Upper lobe of left lung (tissue), 6 donors: Measurements from ENCODE around the gene GEMIN2. TPM values are rescaled to one million over a fixed set of nuclear protein-coding genes. Genes with fewer than 3 reads are reported as not detected.
"Not testable (repeated sequence)": the region's sequence is repeated elsewhere in the genome, so short reads cannot be mapped to it uniquely, and the experiment has no call there.

Experiments
- ATAC-seq, 2 donors: fragments of 200-7000 bp; cut with Tn5 transposase; one replicate each; pipeline ENCODE4 v1.9.1; 2022; ENCODE audit warnings: mild to moderate bottlenecking in 2 of 2, moderate library complexity in 2 of 2; ENCODE audit not compliant: low FRiP score in 2 of 2
- DNase-seq, 2 donors: peaks; one replicate each; pipeline ENCODE4 v3.0.0-alpha.2; 2019 to 2020
- H3K27ac ChIP-seq, 4 donors: fragments of 200-600 bp; sonication (generic); one replicate each; pipeline ENCODE4 v1.5.1; 2016 to 2019
- H3K27me3 ChIP-seq, 4 donors: fragments of 200-600 bp; sonication (generic); one replicate each; pipeline ENCODE4 v1.5.1; 2017 to 2019
- H3K36me3 ChIP-seq, 4 donors: fragments of 200-600 bp; sonication (generic); one replicate each; pipeline ENCODE4 v1.5.1; 2016 to 2019
- H3K4me1 ChIP-seq, 4 donors: fragments of 200-600 bp; sonication (generic); one replicate each; pipeline ENCODE4 v1.5.1; 2018 to 2019
- H3K4me3 ChIP-seq, 4 donors: fragments of 200-600 bp; sonication (generic); one replicate each; pipeline ENCODE4 v1.5.1; 2017 to 2019; ENCODE audit warnings: mild to moderate bottlenecking in 2 of 4, moderate library complexity in 1 of 4
- H3K9me3 ChIP-seq, 4 donors: fragments of 200-600 bp; sonication (generic); one replicate each; pipeline ENCODE4 v1.5.1; 2018 to 2019
- CTCF ChIP-seq, 6 experiments: fragments of 450-650 bp in 4 of 6; fragments of 200-600 bp in 2 of 6; sonication (generic) in 2 of 6; IDR thresholded peaks; one replicate each; pipeline ENCODE4 v1.5.1; 2016 to 2019; ENCODE audit warnings: antibody characterized with exemption in 6 of 6
- EP300 ChIP-seq, 4 donors: sonication (generic); formaldehyde crosslinking; IDR thresholded peaks; one replicate each; pipeline ENCODE4 v1.5.1; 2017; ENCODE audit warnings: antibody characterized with exemption in 4 of 4, control low read depth in 2 of 4
- POLR2A ChIP-seq, 4 donors: fragments of 450-650 bp; IDR thresholded peaks; one replicate each; pipeline ENCODE4 v1.5.1; 2016 to 2017; ENCODE audit warnings: antibody characterized with exemption in 4 of 4, mild to moderate bottlenecking in 2 of 4
- POLR2AphosphoS5 ChIP-seq, 2 donors: sonication (generic); formaldehyde crosslinking; IDR thresholded peaks; one replicate each; pipeline ENCODE4 v1.5.1; 2017; ENCODE audit warnings: antibody characterized with exemption in 2 of 2
- WGBS, 2 donors: methylation state at CpG; one replicate each; pipeline ENCODE4 v1.1.5; 2017 to 2018; 5-methylcytosine and 5-hydroxymethylcytosine counted together
- total RNA-seq, 6 donors: library from RNA; depleted of rRNA in 4 of 6; stranded (reverse); fragments of >200 nt in 4 of 6; gene quantifications; one replicate each; pipeline versions ENCODE4 v1.1.0 to v1.2.1, GENCODE V29; 2016 to 2021
- donor health status: DM: no; HTN: no; CAD: no; lungs with moderate emphysema.
- donor health status: DM: no; HTN: yes; CAD: no; lungs with severe emphysema.

Gene GEMIN2, protein sequence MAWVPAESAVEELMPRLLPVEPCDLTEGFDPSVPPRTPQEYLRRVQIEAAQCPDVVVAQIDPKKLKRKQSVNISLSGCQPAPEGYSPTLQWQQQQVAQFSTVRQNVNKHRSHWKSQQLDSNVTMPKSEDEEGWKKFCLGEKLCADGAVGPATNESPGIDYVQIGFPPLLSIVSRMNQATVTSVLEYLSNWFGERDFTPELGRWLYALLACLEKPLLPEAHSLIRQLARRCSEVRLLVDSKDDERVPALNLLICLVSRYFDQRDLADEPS
- 10 to 100 TPM in 3 of 6 donors, 1 to 10 TPM in 3; 8.1 to 26.1 (median 12.8) TPM for total RNA-seq

- DNase-seq (peak; percentile 94 to 96), ATAC-seq (peak; percentile 98 to 100)
- no peaks in the 10 kb centered on the region for H3K9me3 ChIP-seq
- peaks cover 0 to 16% (median 5%) of the 10 kb centered on the region in 4 donors for H3K36me3 ChIP-seq
- H3K4me3 ChIP-seq, result peak within 1 kb of the TSS; percentile 72 to 81 (median 76)
- peak within 1 kb of the TSS; percentile 55 to 90 (median 74) for H3K27ac ChIP-seq
- no peaks in the 10 kb centered on the region for H3K27me3 ChIP-seq
- TF ChIP-seq EP300 (IDR thresholded peaks at IDR 0.05) (no peak), CTCF (IDR thresholded peaks at IDR 0.05) (no peak), POLR2A (IDR thresholded peaks at IDR 0.05) (peak in 2 of 4 donors; percentile 10 to 63), POLR2AphosphoS5 (IDR thresholded peaks at IDR 0.05) (peak; percentile 13 to 85)
- WGBS, 2 donors, result 2% methylated on average over 22 to 37 of the region's 40 CpGs
- peaks cover 8 to 18% (median 11%) of the 10 kb centered on the region in 4 donors for H3K4me1 ChIP-seq
These were observed at the start of gene GEMIN2 for GRCh38 chr14:39114073-39114838. GEMIN2 (plus strand) TSS chr14:39114323; CDS start chr14:39114339, 16 bp downstream.

DNA sequence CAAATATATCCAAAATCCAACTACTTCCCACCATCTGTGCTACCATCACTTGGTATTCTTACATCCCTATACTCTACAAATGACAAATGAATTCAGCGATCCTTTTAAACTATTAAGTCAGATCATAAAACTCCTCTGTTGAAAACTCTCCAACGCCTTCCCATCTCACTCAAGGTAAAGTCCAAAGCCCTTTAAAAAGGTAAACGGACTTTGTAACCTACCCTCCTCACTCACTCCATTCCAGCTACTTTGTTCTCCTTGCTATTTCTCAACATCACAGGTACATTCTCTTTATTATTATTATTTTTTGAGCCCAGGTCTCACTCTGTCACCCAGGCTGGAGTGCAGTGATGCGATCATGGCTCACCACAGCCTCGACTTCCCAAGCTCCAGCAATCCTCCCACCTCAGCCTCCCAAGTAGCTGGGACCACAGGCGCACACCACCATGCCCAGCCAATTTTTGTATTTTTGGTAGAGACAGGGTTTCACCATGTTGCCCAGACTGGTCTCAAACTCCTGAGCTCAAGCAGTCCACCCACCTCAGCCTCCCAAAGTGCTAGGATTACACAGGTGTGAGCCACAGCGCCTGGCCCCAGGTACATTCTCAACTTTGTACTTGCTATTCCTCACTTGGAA lies 44.8 kb upstream of the GEMIN2 start:
- not testable (repeated sequence) for H3K9me3 ChIP-seq

GRCh38 chr14:39069923-39070322 lies 44.2 kb upstream of the GEMIN2 start:
- H3K27ac ChIP-seq, result no peak overlapping the region
- H3K9me3 ChIP-seq, result no peaks in the 10 kb centered on the region
- DNase-seq (no peak), ATAC-seq (no peak)
- no peaks in the 10 kb centered on the region for H3K4me1 ChIP-seq
- H3K36me3 ChIP-seq, result peaks cover 17 to 87% (median 42%) of the 10 kb centered on the region in 4 donors
- WGBS, 2 donors, result 98 to 99% methylated on average over 5 of the region's 5 CpGs
- TF ChIP-seq EP300 (IDR thresholded peaks at IDR 0.05) (no peak), POLR2AphosphoS5 (IDR thresholded peaks at IDR 0.05) (no peak), CTCF (IDR thresholded peaks at IDR 0.05) (no peak), POLR2A (IDR thresholded peaks at IDR 0.05) (no peak)
- H3K4me3 ChIP-seq, result no peak overlapping the region
- no peaks in the 10 kb centered on the region for H3K27me3 ChIP-seq

More for the DNA sequence above, 44.8 kb upstream of the GEMIN2 start:
- H3K4me1 ChIP-seq, ATAC-seq, DNase-seq, H3K4me3 ChIP-seq, H3K27me3 ChIP-seq, H3K27ac ChIP-seq: not testable (repeated sequence)
- WGBS, 2 donors, result 96 to 100% methylated on average over 7 of the region's 7 CpGs
- peaks cover 17 to 87% (median 46%) of the 10 kb centered on the region in 4 donors for H3K36me3 ChIP-seq

GRCh38 chr14:39071096-39071495 lies 43.0 kb upstream of the GEMIN2 start:
- no peak overlapping the region for H3K4me3 ChIP-seq

More at GRCh38 chr14:39071096-39071495, 43.0 kb upstream of the GEMIN2 start:
- WGBS, 2 donors, result 95 to 100% methylated on average over 2 of the region's 2 CpGs
- Histone ChIP-seq H3K9me3 (no peaks in the 10 kb centered on the region), H3K4me1 (no peaks in the 10 kb centered on the region), H3K36me3 (peaks cover 21 to 84% (median 44%) of the 10 kb centered on the region in 4 donors), H3K27me3 (no peaks in the 10 kb centered on the region), H3K27ac (no peak overlapping the region)
- no peak for DNase-seq
- no peak for ATAC-seq
- TF ChIP-seq EP300 (IDR thresholded peaks at IDR 0.05) (no peak), POLR2AphosphoS5 (IDR thresholded peaks at IDR 0.05) (no peak), POLR2A (IDR thresholded peaks at IDR 0.05) (no peak), CTCF (IDR thresholded peaks at IDR 0.05) (no peak)
